HFFc6 (cell line): ENCODE measurements around the gene FRMPD4. TPM values are rescaled to one million over a fixed set of nuclear protein-coding genes. Genes with fewer than 3 reads are reported as not detected.

Experiments
- DNase-seq: peaks from one replicate; pipeline ENCODE4 v3.0.0-alpha.2; 2018
- H3K27ac Mint-ChIP-seq: 2 replicates; pipeline ENCODE4 v1.8.0; 2020; ENCODE audit warnings: mild to moderate bottlenecking, mixed read lengths
- H3K27me3 Mint-ChIP-seq: 2 replicates; pipeline ENCODE4 v1.8.0; 2021; ENCODE audit warnings: mild to moderate bottlenecking, moderate library complexity, mixed read lengths; ENCODE audit not compliant: insufficient read depth
- H3K36me3 Mint-ChIP-seq: 2 replicates; pipeline ENCODE4 v1.8.0; 2021; ENCODE audit warnings: low read depth, mixed read lengths
- H3K4me1 Mint-ChIP-seq: 2 replicates; pipeline ENCODE4 v1.8.0; 2020; ENCODE audit warnings: low read depth, mixed read lengths
- H3K4me3 Mint-ChIP-seq: 2 replicates; pipeline ENCODE4 v1.8.0; 2020; ENCODE audit warnings: mild to moderate bottlenecking, moderate library complexity, mixed read lengths
- H3K9me3 Mint-ChIP-seq: 2 replicates; pipeline ENCODE4 v1.8.0; 2020; ENCODE audit warnings: mild to moderate bottlenecking, mixed read lengths
- CTCF ChIP-seq: fragments of 200-600 bp; sonication (generic); IDR thresholded peaks from 2 replicates; pipeline ENCODE4 v1.5.0; 2021; ENCODE audit warnings: antibody characterized with exemption, mild to moderate bottlenecking
- total RNA-seq, 6 experiments: library from RNA; stranded (reverse); fragmentation: NEBNext Ultra II Directional; extraction: Animal tissue kit (Norgen Biotek cat#: 25700); gene quantifications; 2 replicates in 1 of 6; 3 replicates in 5 of 6; pipeline ENCODE4 v1.2.3, GENCODE V29; 2021

Gene FRMPD4
- total RNA-seq, 6 experiments from 2014 or later: 0.09 to 0.55 (median 0.47) TPM

DNA sequence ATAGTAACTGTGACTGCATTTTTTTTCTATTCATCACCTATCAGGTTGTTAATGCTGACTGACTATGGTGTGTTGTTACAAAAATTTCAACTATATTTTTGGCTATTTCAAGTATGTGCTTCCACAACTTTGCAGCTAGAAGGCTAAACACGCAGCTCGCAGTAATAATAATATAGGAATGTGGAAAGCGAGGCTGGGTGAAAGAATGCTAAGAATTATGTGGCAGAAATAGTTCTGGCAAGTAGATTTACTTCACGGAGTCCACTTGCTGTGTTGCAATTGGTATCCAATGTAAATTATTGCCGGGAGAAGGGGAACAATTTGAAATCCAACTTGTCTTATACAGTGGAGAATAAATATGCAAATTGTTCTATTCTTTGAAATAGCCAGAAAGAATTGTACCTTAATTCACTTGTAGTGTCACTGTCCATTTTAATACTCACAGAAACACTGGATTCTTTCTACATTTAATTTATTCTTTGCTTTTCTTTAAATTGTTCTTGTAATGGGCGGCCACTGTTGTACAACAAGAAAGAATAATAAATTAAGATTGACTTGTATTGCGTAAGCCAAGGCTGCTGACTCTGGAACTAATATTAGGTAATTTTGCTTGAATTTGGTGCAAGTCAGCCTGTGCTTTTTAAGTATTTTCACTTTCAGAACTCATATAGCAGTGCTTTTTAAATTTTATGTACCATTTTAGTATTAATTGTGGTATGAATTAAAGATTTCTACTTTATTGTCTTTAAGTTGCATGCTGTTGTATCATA is 154.9 kb downstream of the FRMPD4 start:
- DNase-seq: peak; percentile 52
- Mint-ChIP-seq H3K27ac (no peak overlapping the region), H3K4me1 (peaks cover 61% of the 10 kb centered on the region), H3K9me3 (no peaks in the 10 kb centered on the region), H3K4me3 (no peak overlapping the region), H3K36me3 (no peaks in the 10 kb centered on the region), H3K27me3 (no peaks in the 10 kb centered on the region)
- TF ChIP-seq CTCF: no peak

GRCh38 chrX:12297353-12297752 is 159.1 kb downstream of the FRMPD4 start:
- Mint-ChIP-seq H3K27me3 (no peaks in the 10 kb centered on the region; the same call in 1 of the 2 replicates), H3K36me3 (0 out of 2 replicates have a peak, but pooled peaks cover 8% of the 10 kb centered on the region), H3K9me3 (no peaks in the 10 kb centered on the region), H3K27ac (no peak overlapping the region), H3K4me3 (no peak overlapping the region), H3K4me1 (peaks cover 42% of the 10 kb centered on the region)
- TF ChIP-seq CTCF: no peak
- DNase-seq: no peak

DNA sequence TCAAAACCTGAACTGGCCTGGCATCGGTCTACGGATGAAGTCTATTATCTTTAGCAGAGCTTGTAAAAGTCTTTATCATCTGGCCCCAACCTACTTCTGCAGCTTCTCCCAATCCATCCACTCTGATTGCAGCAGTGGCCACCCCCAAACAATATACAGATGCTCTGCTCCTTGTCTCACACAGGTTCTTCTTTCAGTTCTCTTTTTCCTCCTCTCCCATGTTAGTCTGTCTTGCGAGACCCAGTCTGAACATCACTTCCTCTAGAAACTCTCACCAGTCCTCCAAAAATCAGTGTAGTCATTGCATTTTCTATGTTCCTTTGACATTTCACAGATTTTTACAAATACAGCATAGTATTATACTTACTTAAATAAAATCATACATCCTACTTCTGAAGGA is 163.0 kb downstream of the FRMPD4 start:
- Mint-ChIP-seq H3K4me3 (no peak overlapping the region), H3K4me1 (peaks cover 14% of the 10 kb centered on the region; the same call in 1 of the 2 replicates), H3K27me3 (no peaks in the 10 kb centered on the region; the same call in 1 of the 2 replicates), H3K9me3 (no peaks in the 10 kb centered on the region), H3K36me3 (0 out of 2 replicates have a peak, but pooled peaks cover 8% of the 10 kb centered on the region), H3K27ac (no peak overlapping the region)
- no peak for TF ChIP-seq CTCF
- DNase-seq: no peak

DNA sequence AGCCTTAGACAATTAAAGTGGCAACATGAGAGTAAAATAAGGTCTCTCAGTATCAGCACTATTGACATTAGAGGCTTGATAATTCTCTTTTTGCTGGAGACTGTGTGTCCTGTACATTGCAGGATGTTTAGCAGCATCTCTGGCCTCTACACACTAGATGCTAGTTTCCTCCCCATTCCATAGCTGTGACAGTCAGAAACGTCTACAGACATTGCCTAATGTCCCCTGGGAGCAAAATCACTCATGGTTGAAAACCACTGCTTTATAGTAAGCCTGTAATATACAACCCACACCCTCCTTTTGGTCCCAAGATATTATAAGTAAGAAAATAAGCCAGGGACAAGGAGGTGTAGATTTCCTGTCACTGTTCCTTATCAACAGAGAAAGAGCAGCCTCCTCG is 166.0 kb downstream of the FRMPD4 start:
- H3K9me3 Mint-ChIP-seq: no peaks in the 10 kb centered on the region
- no peak overlapping the region for H3K4me3 Mint-ChIP-seq
- peaks cover 9% of the 10 kb centered on the region; the same call in 1 of the 2 replicates for H3K4me1 Mint-ChIP-seq
- TF ChIP-seq CTCF: no peak
- H3K27ac Mint-ChIP-seq: no peak overlapping the region
- 0 out of 2 replicates have a peak, but pooled peaks cover 8% of the 10 kb centered on the region for H3K36me3 Mint-ChIP-seq
- DNase-seq: no peak
- no peaks in the 10 kb centered on the region; the same call in 1 of the 2 replicates for H3K27me3 Mint-ChIP-seq

DNA sequence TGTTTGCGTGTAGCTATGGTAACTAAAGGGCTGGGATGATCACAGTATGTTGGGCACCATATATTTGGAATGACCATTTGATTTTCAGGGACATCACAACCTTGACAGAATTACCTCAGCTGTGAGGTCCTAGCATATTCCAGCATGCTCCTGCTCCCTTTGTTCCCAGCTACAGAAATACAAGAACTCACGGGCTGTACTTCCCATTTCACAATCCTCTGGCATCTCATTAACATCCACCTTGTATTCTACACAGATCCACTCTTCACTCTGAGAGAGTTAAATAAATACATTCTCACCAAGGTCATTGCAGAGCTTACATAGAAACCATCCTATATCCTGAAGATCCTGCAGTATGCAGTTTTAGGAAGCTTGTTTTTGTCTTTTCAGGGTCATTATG is 169.7 kb downstream of the FRMPD4 start:
- Mint-ChIP-seq H3K27me3 (no peaks in the 10 kb centered on the region), H3K4me1 (peaks cover 6% of the 10 kb centered on the region; the same call in 1 of the 2 replicates), H3K36me3 (no peaks in the 10 kb centered on the region), H3K4me3 (no peak overlapping the region), H3K9me3 (no peaks in the 10 kb centered on the region), H3K27ac (no peak overlapping the region)
- no peak for DNase-seq
- TF ChIP-seq CTCF: no peak
